ENCODE measurements around the gene FRYL.
"Not testable (repeated sequence)": the region's sequence is repeated elsewhere in the genome, so short reads cannot be mapped to it uniquely, and the experiment has no call there.

Gene FRYL

GRCh38 chr4:48483006-48483776 is 296.9 kb downstream of the FRYL start, which contains the start of gene SLC10A4:
Gene SLC10A4 (plus strand): TSS chr4:48483343. CDS start chr4:48483562, 219 bp downstream.
- DNase-seq = no peak

GRCh38 chr4:48481581-48481980 is 298.5 kb downstream of the FRYL start:
- no peak for DNase-seq

GRCh38 chr4:48478273-48478672 is 301.8 kb downstream of the FRYL start:
- DNase-seq = no peak

GRCh38 chr4:48475770-48476169 is 304.3 kb downstream of the FRYL start:
- no peak for DNase-seq

GRCh38 chr4:48472794-48473193 is 307.3 kb downstream of the FRYL start:
- DNase-seq = no peak

- no peak for DNase-seq
These were observed 309.5 kb downstream of the FRYL start for GRCh38 chr4:48470570-48470969.

GRCh38 chr4:48470137-48470536 is 309.9 kb downstream of the FRYL start:
- no peak for DNase-seq

- DNase-seq = no peak
These were observed 312.2 kb downstream of the FRYL start for GRCh38 chr4:48467891-48468290.

- no peak for DNase-seq
These were observed 312.6 kb downstream of the FRYL start for GRCh38 chr4:48467442-48467841.

- no peak for DNase-seq
These were observed 317.7 kb downstream of the FRYL start for GRCh38 chr4:48462363-48462762.

- DNase-seq = no peak
These were observed 319.1 kb downstream of the FRYL start for GRCh38 chr4:48461000-48461399.

GRCh38 chr4:48454591-48454990 is 325.5 kb downstream of the FRYL start:
- DNase-seq = no peak

- not testable (repeated sequence) for DNase-seq
These were observed 328.4 kb downstream of the FRYL start for GRCh38 chr4:48451656-48452055.

GRCh38 chr4:48450740-48451139 is 329.3 kb downstream of the FRYL start:
- DNase-seq = no peak

- DNase-seq = no peak
These were observed 330.9 kb downstream of the FRYL start for GRCh38 chr4:48449151-48449550.
